HCT116 (cell line): Measurements from ENCODE around the gene ESCO1. TPM values are rescaled to one million over a fixed set of nuclear protein-coding genes. Genes with fewer than 3 reads are reported as not detected.
A peak's percentile ranks its signal among the peaks of the same experiment; 100 is the strongest.

Experiments
- CEBPB ChIP-seq: IDR thresholded peaks from 2 replicates; pipeline ENCODE4 v1.6.1; 2012; ENCODE audit warnings: low read depth
- EGR1 ChIP-seq: IDR thresholded peaks from 2 replicates; pipeline ENCODE4 v1.6.1; 2012; ENCODE audit warnings: low read depth
- EZH2 ChIP-seq: fragments of 200-600 bp; sonication (generic); IDR thresholded peaks from 2 replicates; pipeline ENCODE4 v1.6.1; 2017; ENCODE audit warnings: antibody characterized with exemption, mixed run types
- EZH2phosphoT487 ChIP-seq: fragments of 200-600 bp; IDR thresholded peaks from 2 replicates; pipeline ENCODE4 v1.6.1; 2018; ENCODE audit warnings: antibody characterized with exemption, borderline replicate concordance
- SIN3A ChIP-seq: IDR thresholded peaks from 2 replicates; pipeline ENCODE4 v1.6.1; 2012; ENCODE audit warnings: low read depth
- ZFX ChIP-seq: fragments of 450-650 bp; IDR thresholded peaks from 2 replicates; pipeline ENCODE4 v1.6.1; 2017
- ZNF274 ChIP-seq: fragments of 200-500 bp; sonication (Bioruptor generic); IDR thresholded peaks from 2 replicates; pipeline ENCODE4 v1.6.1; 2014; ENCODE audit warnings: mild to moderate bottlenecking, low read depth, low read length, inconsistent platforms
- total RNA-seq: library from RNA; stranded (reverse); gene quantifications from one replicate; pipeline ENCODE4 v1.2.1, GENCODE V29; 2021; ENCODE audit not compliant: unreplicated experiment
- TF ChIP-seq, protein P1 (sequence below): IDR thresholded peaks from 2 replicates; pipeline ENCODE4 v1.6.1; 2012; ENCODE audit warnings: low read depth
- TF ChIP-seq, protein P2 (sequence below): IDR thresholded peaks from 2 replicates; pipeline ENCODE4 v1.6.1; 2012
- TF ChIP-seq, protein P3 (sequence below): IDR thresholded peaks from 2 replicates; pipeline ENCODE4 v1.6.1; 2012

Gene ESCO1
- total RNA-seq, 1 experiment from 2014 or later = 19.6 TPM

DNA sequence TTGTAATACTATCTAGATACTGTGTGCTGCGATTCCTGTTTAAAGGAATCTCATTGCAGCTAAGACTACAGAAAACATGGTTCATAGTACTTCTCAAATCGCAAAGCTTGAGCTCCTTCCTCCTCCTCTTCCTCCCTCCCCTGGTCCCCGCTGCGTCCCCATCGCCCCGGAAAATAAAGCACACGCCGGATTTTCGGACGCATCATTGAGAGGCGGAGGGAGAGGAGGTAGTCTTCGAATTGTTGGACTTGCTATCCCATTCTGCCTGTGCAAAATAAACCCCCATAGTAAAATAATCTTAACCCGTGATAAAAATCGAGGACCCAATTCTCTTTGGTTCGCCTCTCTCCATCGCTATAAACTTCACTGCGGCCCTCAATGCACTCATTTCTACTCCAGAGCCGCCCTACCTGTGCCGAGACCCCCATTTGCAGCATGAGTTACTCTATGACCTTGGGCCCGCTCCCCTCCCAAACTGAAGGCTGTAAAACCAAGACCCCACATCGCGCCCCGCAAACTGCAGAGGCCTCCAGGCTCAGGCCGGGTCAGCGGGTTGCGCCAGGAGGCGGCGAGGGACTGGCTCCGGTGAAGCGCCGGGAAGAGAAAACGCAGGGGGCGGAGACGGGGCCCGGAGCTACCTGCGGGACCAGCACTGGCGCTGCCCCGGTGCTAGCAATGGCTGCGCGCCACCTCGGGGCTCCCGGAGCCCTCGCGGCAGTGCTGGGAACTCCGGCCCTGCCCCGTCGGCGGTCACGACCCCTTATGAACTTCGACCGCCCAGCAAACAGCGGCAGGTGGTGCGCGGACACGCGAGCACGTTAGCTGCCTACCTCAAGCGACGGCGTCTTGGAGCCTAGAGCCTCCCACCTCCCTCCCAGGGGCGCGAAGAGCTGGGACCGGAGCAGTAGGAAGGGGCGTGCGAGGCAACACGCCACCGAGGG, 649 bp downstream of the ESCO1 start (continued):
- TF ChIP-seq, protein P1, sequence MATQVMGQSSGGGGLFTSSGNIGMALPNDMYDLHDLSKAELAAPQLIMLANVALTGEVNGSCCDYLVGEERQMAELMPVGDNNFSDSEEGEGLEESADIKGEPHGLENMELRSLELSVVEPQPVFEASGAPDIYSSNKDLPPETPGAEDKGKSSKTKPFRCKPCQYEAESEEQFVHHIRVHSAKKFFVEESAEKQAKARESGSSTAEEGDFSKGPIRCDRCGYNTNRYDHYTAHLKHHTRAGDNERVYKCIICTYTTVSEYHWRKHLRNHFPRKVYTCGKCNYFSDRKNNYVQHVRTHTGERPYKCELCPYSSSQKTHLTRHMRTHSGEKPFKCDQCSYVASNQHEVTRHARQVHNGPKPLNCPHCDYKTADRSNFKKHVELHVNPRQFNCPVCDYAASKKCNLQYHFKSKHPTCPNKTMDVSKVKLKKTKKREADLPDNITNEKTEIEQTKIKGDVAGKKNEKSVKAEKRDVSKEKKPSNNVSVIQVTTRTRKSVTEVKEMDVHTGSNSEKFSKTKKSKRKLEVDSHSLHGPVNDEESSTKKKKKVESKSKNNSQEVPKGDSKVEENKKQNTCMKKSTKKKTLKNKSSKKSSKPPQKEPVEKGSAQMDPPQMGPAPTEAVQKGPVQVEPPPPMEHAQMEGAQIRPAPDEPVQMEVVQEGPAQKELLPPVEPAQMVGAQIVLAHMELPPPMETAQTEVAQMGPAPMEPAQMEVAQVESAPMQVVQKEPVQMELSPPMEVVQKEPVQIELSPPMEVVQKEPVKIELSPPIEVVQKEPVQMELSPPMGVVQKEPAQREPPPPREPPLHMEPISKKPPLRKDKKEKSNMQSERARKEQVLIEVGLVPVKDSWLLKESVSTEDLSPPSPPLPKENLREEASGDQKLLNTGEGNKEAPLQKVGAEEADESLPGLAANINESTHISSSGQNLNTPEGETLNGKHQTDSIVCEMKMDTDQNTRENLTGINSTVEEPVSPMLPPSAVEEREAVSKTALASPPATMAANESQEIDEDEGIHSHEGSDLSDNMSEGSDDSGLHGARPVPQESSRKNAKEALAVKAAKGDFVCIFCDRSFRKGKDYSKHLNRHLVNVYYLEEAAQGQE = no peak
- TF ChIP-seq ZNF274 = no peak
- TF ChIP-seq EGR1 = no peak
- TF ChIP-seq SIN3A = no peak
- peak; percentile 77 for TF ChIP-seq ZFX
- TF ChIP-seq, protein P2, sequence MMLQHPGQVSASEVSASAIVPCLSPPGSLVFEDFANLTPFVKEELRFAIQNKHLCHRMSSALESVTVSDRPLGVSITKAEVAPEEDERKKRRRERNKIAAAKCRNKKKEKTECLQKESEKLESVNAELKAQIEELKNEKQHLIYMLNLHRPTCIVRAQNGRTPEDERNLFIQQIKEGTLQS = no peak
- TF ChIP-seq CEBPB = no peak
- TF ChIP-seq, protein P3, sequence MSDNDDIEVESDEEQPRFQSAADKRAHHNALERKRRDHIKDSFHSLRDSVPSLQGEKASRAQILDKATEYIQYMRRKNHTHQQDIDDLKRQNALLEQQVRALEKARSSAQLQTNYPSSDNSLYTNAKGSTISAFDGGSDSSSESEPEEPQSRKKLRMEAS = no peak
- no peak for TF ChIP-seq EZH2phosphoT487
- TF ChIP-seq EZH2 = no peak
